ENCODE data around the gene EEF1AKMT2.

DNA sequence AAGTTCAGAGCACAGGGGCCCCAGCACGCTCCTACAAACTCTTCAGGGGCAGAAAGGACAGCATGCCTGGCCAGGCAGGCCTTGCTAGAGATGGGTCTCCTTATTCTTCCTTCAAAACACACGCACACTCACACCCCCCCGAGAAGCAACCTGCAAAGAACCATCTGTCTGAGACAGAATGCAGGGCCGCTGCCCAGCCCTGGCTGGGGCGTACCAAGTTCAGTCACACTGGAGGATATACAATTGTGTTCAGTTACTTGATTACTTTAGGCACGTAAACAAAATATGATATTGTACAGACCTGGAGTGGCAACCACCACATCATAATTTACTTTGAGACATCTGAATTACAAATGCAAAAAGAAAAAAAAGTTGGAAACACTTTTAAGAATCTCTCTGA is 53.2 kb downstream of the EEF1AKMT2 start:
- TF ChIP-seq CTCF (IDR thresholded peaks at IDR 0.05; ENCODE audit: insufficient read depth, low read length, poor library complexity, severe bottlenecking) (no peak), EZH2phosphoT487 (conservative IDR thresholded peaks at IDR 0.05; ENCODE audit: low read length) (no peak)

All from SU-DHL-6 (cell line).